Natural killer cell (primary cell): Measurements from ENCODE around the gene MED16. TPM values are rescaled to one million over a fixed set of nuclear protein-coding genes. Genes with fewer than 3 reads are reported as not detected.
A peak's percentile ranks its signal among the peaks of the same experiment; 100 is the strongest.

Source experiments
- ATAC-seq, 3 donors: fragments of 150-1000 bp in 2 of 3; fragments of 200-7000 bp in 1 of 3; cut with Tn5 transposase; 1 replicate in 1 of 3; 2 replicates in 2 of 3; pipeline ENCODE4 v1.10.0; 2021; ENCODE audit warnings: mild to moderate bottlenecking in 2 of 3, moderate library complexity in 2 of 3
- DNase-seq, 2 donors: peaks; one replicate each; pipeline versions ENCODE4 v3.0.0 to v3.0.0-alpha.2; 2013 to 2021; ENCODE audit warnings: mixed read lengths in 1 of 2
- H3K27ac ChIP-seq: one replicate; pipeline ENCODE4 v1.5.1; 2013; ENCODE audit warnings: mild to moderate bottlenecking, low read length
- H3K27me3 ChIP-seq: one replicate; pipeline ENCODE4 v1.6.1; 2013; ENCODE audit warnings: low read length; ENCODE audit not compliant: control insufficient read depth, insufficient read depth
- H3K36me3 ChIP-seq: one replicate; pipeline ENCODE4 v1.6.1; 2013; ENCODE audit warnings: low read length; ENCODE audit not compliant: control insufficient read depth, insufficient read depth
- H3K4me1 ChIP-seq: one replicate; pipeline ENCODE4 v1.6.1; 2013; ENCODE audit warnings: low read length; ENCODE audit not compliant: control insufficient read depth, insufficient read depth
- H3K4me3 ChIP-seq: one replicate; pipeline ENCODE4 v1.5.1; 2013; ENCODE audit warnings: low read length
- H3K9me3 ChIP-seq: one replicate; pipeline ENCODE4 v1.6.1; 2013; ENCODE audit warnings: low read length; ENCODE audit not compliant: control insufficient read depth, insufficient read depth
- H3K27ac Mint-ChIP-seq, 2 donors: one replicate each; pipeline ENCODE4 v1.8.0; 2022; ENCODE audit warnings: mild to moderate bottlenecking in 2 of 2, mixed read lengths in 2 of 2, moderate library complexity in 1 of 2
- H3K27me3 Mint-ChIP-seq, 2 donors: one replicate each; pipeline ENCODE4 v1.8.0; 2022; ENCODE audit warnings: low read depth in 2 of 2, mixed read lengths in 2 of 2
- H3K36me3 Mint-ChIP-seq: one replicate; pipeline ENCODE4 v1.8.0; 2022; ENCODE audit warnings: mixed read lengths
- H3K4me1 Mint-ChIP-seq, 2 donors: one replicate each; pipeline ENCODE4 v1.8.0; 2022; ENCODE audit warnings: mixed read lengths in 2 of 2
- H3K4me3 Mint-ChIP-seq: one replicate; pipeline ENCODE4 v1.8.0; 2022; ENCODE audit warnings: mild to moderate bottlenecking, moderate library complexity, mixed read lengths
- H3K9me3 Mint-ChIP-seq, 2 donors: one replicate each; pipeline ENCODE4 v1.8.0; 2022; ENCODE audit warnings: mixed read lengths in 2 of 2
- WGBS: methylation state at CpG from one replicate; pipeline ENCODE4 v1.1.7; 2013; ENCODE audit warnings: missing lambda C conversion rate; ENCODE audit not compliant: insufficient coverage; 5-methylcytosine and 5-hydroxymethylcytosine counted together
- intact Hi-C: fragments of 100-400 bp; cut with micrococcal nuclease; formaldehyde crosslinking; loops from one replicate; pipeline ENCODE4 v1.14.2; 2022
- total RNA-seq, 4 donors: library from RNA; stranded (reverse); fragments of 120-200 nt in 1 of 4; gene quantifications; one replicate each; pipeline versions ENCODE4 v1.2.3 to v1.2.4, GENCODE V29; 2013 to 2022
- TF ChIP-seq, protein P1 (sequence below): fragments of 200-600 bp; IDR thresholded peaks from one replicate; pipeline ENCODE4 v1.8.0; 2022; ENCODE audit warnings: antibody characterized with exemption

The MED16 gene
- total RNA-seq, 3 donors from 2014 or later (not counting 1 experiment from before 2014, with no cell fraction given), result 44.2 to 50.1 (median 44.7) TPM

- H3K9me3 ChIP-seq, result no peaks in the 10 kb centered on the region
- Mint-ChIP-seq H3K4me3 (peak overlapping the region; percentile 6), H3K4me1 (peaks cover 0 to 14% of the 10 kb centered on the region in 2 donors), H3K36me3 (no peaks in the 10 kb centered on the region), H3K9me3 (no peaks in the 10 kb centered on the region), H3K27ac (no peak overlapping the region), H3K27me3 (no peaks in the 10 kb centered on the region)
- ATAC-seq, result no peak
- TF ChIP-seq, protein P1, sequence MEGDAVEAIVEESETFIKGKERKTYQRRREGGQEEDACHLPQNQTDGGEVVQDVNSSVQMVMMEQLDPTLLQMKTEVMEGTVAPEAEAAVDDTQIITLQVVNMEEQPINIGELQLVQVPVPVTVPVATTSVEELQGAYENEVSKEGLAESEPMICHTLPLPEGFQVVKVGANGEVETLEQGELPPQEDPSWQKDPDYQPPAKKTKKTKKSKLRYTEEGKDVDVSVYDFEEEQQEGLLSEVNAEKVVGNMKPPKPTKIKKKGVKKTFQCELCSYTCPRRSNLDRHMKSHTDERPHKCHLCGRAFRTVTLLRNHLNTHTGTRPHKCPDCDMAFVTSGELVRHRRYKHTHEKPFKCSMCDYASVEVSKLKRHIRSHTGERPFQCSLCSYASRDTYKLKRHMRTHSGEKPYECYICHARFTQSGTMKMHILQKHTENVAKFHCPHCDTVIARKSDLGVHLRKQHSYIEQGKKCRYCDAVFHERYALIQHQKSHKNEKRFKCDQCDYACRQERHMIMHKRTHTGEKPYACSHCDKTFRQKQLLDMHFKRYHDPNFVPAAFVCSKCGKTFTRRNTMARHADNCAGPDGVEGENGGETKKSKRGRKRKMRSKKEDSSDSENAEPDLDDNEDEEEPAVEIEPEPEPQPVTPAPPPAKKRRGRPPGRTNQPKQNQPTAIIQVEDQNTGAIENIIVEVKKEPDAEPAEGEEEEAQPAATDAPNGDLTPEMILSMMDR, result no peak
- intact Hi-C loops, result no loop called here
- 94% methylated on average over 25 of the region's 29 CpGs for WGBS
- no peak for DNase-seq
- no peak overlapping the region for H3K4me3 ChIP-seq
- no peak overlapping the region for H3K27ac ChIP-seq
- peaks cover 18% of the 10 kb centered on the region for H3K36me3 ChIP-seq
- H3K4me1 ChIP-seq, result peaks cover 20% of the 10 kb centered on the region
- no peaks in the 10 kb centered on the region for H3K27me3 ChIP-seq
Observed at GRCh38 chr19:869245-870177, 23.5 kb downstream of the MED16 start.

DNA sequence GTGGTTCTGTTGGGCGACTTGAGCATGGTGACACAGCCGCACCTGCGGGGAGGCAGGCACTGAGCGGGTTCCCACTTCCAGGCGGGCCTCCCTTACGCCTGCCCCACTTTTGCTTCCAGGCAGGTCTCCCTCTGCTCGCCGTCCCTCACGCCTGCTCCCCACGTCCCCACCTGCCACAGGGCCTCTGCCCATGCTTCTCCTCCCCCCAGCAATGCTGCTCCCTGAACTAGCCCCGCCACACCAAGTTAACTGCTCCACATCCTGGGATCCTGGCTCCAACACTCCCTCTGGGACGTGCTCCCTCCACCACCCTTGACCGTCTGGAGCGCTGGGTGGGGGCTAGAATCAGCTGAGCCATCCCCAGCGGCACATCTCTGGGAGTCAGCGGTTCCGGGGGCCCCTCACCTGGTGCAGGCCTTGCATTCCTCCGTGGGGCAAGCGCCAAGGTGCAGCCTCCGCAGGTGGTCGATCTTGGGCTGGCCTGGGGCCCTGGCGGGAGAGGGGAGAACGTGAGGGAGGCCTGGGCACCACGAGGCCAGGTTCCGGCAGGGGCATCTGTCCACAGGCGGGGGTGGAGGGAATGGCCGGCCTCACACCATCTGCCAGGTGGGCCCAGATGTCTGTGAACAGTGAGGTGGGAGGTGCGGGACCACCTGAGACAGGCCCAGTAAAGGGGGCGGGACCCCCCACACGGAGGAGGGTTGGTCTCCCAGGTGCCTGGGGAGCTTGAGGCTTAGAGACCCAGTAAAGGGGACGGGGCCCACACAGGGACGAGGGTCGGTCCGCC is 24.3 kb downstream of the MED16 start:
- Mint-ChIP-seq H3K27ac (no peak overlapping the region), H3K4me1 (peaks cover under 1 to 17% of the 10 kb centered on the region in 2 donors), H3K27me3 (no peaks in the 10 kb centered on the region), H3K36me3 (no peaks in the 10 kb centered on the region), H3K9me3 (no peaks in the 10 kb centered on the region), H3K4me3 (no peak overlapping the region)
- no peak overlapping the region for H3K4me3 ChIP-seq
- TF ChIP-seq, protein P1, result no peak
- peaks cover 18% of the 10 kb centered on the region for H3K36me3 ChIP-seq
- peaks cover 26% of the 10 kb centered on the region for H3K4me1 ChIP-seq
- H3K27ac ChIP-seq, result no peak overlapping the region
- 94% methylated on average over 34 of the region's 34 CpGs for WGBS
- H3K9me3 ChIP-seq, result no peaks in the 10 kb centered on the region
- intact Hi-C loops, result no loop called here
- DNase-seq, result no peak
- no peak for ATAC-seq
- H3K27me3 ChIP-seq, result no peaks in the 10 kb centered on the region

DNA sequence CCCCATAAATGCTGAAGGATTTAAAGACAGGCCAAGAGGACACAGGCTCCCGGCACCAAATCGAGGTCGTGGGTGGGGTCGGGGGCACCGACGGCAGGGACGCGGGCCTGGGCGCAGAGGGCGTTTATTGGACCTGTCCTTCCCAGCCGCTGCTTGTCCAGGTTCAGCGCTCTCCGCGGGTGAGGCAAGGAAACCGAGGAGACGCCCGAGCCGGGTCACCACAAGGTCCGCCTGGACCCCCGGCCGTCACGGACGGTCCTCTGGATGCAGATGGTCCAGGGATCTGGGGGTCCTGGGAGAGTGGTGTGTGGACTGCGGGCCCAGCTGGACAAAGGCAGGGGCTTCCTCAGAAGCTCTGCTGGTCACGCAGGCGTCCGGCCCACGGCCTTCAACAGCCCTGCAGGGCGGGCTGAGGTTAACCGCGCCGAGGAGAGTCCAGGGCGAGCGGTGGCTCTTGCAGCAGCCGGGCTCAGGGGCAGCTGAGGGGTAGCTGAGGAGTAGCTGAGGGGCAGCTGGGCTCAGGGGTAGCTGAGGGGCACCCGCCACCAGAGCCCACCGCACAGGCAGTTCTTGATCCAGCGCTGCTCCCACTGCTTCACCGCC is 25.0 kb downstream of the MED16 start:
- Histone ChIP-seq H3K4me1 (peaks cover 28% of the 10 kb centered on the region), H3K4me3 (no peak overlapping the region), H3K9me3 (no peaks in the 10 kb centered on the region), H3K36me3 (peaks cover 18% of the 10 kb centered on the region), H3K27me3 (no peaks in the 10 kb centered on the region), H3K27ac (no peak overlapping the region)
- DNase-seq, result no peak
- Mint-ChIP-seq H3K9me3 (no peaks in the 10 kb centered on the region), H3K4me1 (peaks cover 8 to 24% of the 10 kb centered on the region in 2 donors), H3K27ac (no peak overlapping the region), H3K27me3 (no peaks in the 10 kb centered on the region), H3K4me3 (no peak overlapping the region), H3K36me3 (no peaks in the 10 kb centered on the region)
- WGBS, result 96% methylated on average over 39 of the region's 39 CpGs
- no peak for ATAC-seq
- intact Hi-C loops, result no loop called here
- TF ChIP-seq, protein P1, result no peak
